ENCODE data around the gene MPHOSPH6.

The MPHOSPH6 gene

GRCh38 chr16:82108100-82108499, 61.9 kb downstream of the MPHOSPH6 start:
- H3K27ac ChIP-seq (ENCODE audit: low read depth, low read length) = no peak overlapping the region

GRCh38 chr16:82105107-82105506, 64.9 kb downstream of the MPHOSPH6 start:
- H3K4me1 ChIP-seq (ENCODE audit: control insufficient read depth, insufficient read depth, low read length) = no peaks in the 10 kb centered on the region
- no peaks in the 10 kb centered on the region for H3K36me3 ChIP-seq (ENCODE audit: control insufficient read depth, insufficient read depth, low read length)
- no peaks in the 10 kb centered on the region for H3K27me3 ChIP-seq (ENCODE audit: control insufficient read depth, insufficient read depth, low read length)
- H3K4me3 ChIP-seq (ENCODE audit: low read length) = no peak overlapping the region
- H3K27ac ChIP-seq (ENCODE audit: low read depth, low read length) = no peak overlapping the region
- no peak overlapping the region for H3K9ac ChIP-seq (ENCODE audit: low read length)

More at GRCh38 chr16:82108100-82108499, 61.9 kb downstream of the MPHOSPH6 start:
- Histone ChIP-seq H3K9ac (ENCODE audit: low read length) (no peak overlapping the region), H3K27me3 (ENCODE audit: control insufficient read depth, insufficient read depth, low read length) (no peaks in the 10 kb centered on the region), H3K4me3 (ENCODE audit: low read length) (no peak overlapping the region), H3K36me3 (ENCODE audit: control insufficient read depth, insufficient read depth, low read length) (no peaks in the 10 kb centered on the region), H3K4me1 (ENCODE audit: control insufficient read depth, insufficient read depth, low read length) (no peaks in the 10 kb centered on the region)

All from rectal smooth muscle tissue (tissue), 1 donor.